Osteoblast (primary cell): Measurements from ENCODE around the gene ADTRP. TPM values are rescaled to one million over a fixed set of nuclear protein-coding genes. Genes with fewer than 3 reads are reported as not detected.
"Not testable (repeated sequence)": the region's sequence is repeated elsewhere in the genome, so short reads cannot be mapped to it uniquely, and the experiment has no call there.

ENCODE experiments used
- DNase-seq: peaks from one replicate; pipeline ENCODE4 v3.0.0; 2011; ENCODE audit warnings: low spot score, mixed read lengths; ENCODE audit not compliant: insufficient read length; ENCODE audit errors: missing footprints
- H2AFZ ChIP-seq: 2 replicates; pipeline ENCODE4 v1.6.0; 2011; ENCODE audit warnings: mild to moderate bottlenecking, low read length
- H3K27ac ChIP-seq: 2 replicates; pipeline ENCODE4 v1.5.1; 2011; ENCODE audit warnings: mild to moderate bottlenecking, low read depth, low read length, moderate library complexity
- H3K27me3 ChIP-seq: 2 replicates; pipeline ENCODE4 v1.6.0; 2012; ENCODE audit warnings: mild to moderate bottlenecking, control low read depth, inconsistent platforms, low read length, moderate library complexity; ENCODE audit not compliant: insufficient read depth
- H3K36me3 ChIP-seq: 2 replicates; pipeline ENCODE4 v1.5.1; 2011; ENCODE audit warnings: mild to moderate bottlenecking, low read length, control low read depth, moderate library complexity; ENCODE audit not compliant: insufficient read depth
- H3K4me1 ChIP-seq: 2 replicates; pipeline ENCODE4 v1.5.1; 2011; ENCODE audit warnings: mild to moderate bottlenecking, low read length, control low read depth, moderate library complexity; ENCODE audit not compliant: insufficient read depth
- H3K4me2 ChIP-seq: 2 replicates; pipeline ENCODE4 v1.6.0; 2011; ENCODE audit warnings: mild to moderate bottlenecking, low read length; ENCODE audit not compliant: insufficient read depth
- H3K4me3 ChIP-seq: fragments of 200-600 bp; sonication (generic); 3 replicates; pipeline ENCODE4 v1.5.1; 2012; ENCODE audit warnings: mild to moderate bottlenecking, low read length, inconsistent platforms; ENCODE audit not compliant: insufficient read depth
- H3K79me2 ChIP-seq: 2 replicates; pipeline ENCODE4 v1.6.0; 2012; ENCODE audit warnings: mild to moderate bottlenecking, low read length, control low read depth, inconsistent platforms; ENCODE audit not compliant: insufficient read depth
- H3K9me3 ChIP-seq: 2 replicates; pipeline ENCODE4 v1.5.1; 2011; ENCODE audit warnings: low read depth, low read length, control low read depth
- H4K20me1 ChIP-seq: 2 replicates; pipeline ENCODE4 v1.6.0; 2012; ENCODE audit warnings: mild to moderate bottlenecking, low read length, control low read depth; ENCODE audit not compliant: insufficient read depth
- CTCF ChIP-seq: IDR thresholded peaks from 2 replicates; pipeline ENCODE4 v1.5.1; 2011; ENCODE audit warnings: mild to moderate bottlenecking, low read depth, low read length, moderate library complexity; ENCODE audit errors: extremely low read depth
- total RNA-seq: library from RNA; depleted of rRNA; stranded (reverse); fragments of >200 nt; gene quantifications from 2 replicates; pipeline ENCODE4 v1.2.3, GENCODE V29; 2012

The ADTRP gene
- total RNA-seq, 1 donor, result 0.72 TPM

DNA sequence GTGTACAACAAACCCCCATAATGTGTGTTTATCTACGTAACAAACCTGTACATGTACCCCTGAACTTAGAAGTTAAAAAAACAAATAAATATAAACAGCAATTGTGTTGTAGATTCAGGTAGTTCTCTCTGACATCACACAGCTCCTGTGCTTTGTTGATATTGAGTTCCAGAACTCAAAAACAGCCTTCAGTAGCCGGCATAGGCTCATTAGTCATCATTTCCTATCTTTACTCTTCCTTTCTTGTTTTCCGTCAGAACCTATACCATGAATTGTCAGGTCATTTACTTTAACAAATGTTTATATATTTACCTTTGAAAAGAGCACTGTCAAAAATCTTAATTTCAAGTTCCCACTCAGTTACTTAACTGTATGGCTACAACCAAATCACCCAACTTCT is 88.8 kb downstream of the ADTRP start:
- H3K27ac ChIP-seq, result no peak overlapping the region
- no peak overlapping the region for H3K4me3 ChIP-seq
- no peaks in the 10 kb centered on the region for H3K9me3 ChIP-seq
- no peak for TF ChIP-seq CTCF
- H3K27me3 ChIP-seq, result no peaks in the 10 kb centered on the region
- peaks cover 13% of the 10 kb centered on the region for H3K4me1 ChIP-seq
- no peak overlapping the region for H2AFZ ChIP-seq
- no peak for DNase-seq
- H4K20me1 ChIP-seq, result no peaks in the 10 kb centered on the region
- H3K79me2 ChIP-seq, result no peaks in the 10 kb centered on the region
- H3K4me2 ChIP-seq, result no peak overlapping the region
- no peaks in the 10 kb centered on the region for H3K36me3 ChIP-seq

DNA sequence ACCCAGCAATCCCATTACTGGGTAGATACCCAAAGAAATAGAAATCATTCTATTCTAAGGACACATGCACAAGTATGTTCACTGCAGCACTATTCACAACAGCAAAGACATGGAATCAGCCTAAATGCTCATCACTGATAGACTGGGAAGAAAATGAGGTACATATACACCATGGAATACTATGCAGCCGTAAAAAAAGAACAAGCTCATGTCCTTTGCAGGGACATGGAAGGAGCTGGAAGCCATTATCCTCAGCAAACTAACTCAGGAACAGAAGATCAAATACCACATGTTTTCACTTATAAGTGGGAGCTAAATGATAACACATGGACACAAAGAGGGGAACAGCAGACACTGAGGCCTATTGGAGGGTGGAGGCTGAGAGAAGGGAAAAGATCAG is 89.2 kb downstream of the ADTRP start:
- not testable (repeated sequence) for H3K36me3 ChIP-seq, H3K27me3 ChIP-seq, H3K4me3 ChIP-seq

GRCh38 chr6:11688425-11688709 is 90.2 kb downstream of the ADTRP start:
- H3K4me2 ChIP-seq, result no peak overlapping the region
- peaks cover 14% of the 10 kb centered on the region for H3K4me1 ChIP-seq
- no peak for DNase-seq
- no peaks in the 10 kb centered on the region for H4K20me1 ChIP-seq
- H2AFZ ChIP-seq, result no peak overlapping the region
- no peaks in the 10 kb centered on the region for H3K9me3 ChIP-seq
- H3K79me2 ChIP-seq, result no peaks in the 10 kb centered on the region
- no peaks in the 10 kb centered on the region for H3K36me3 ChIP-seq
- no peak overlapping the region for H3K27ac ChIP-seq
- no peak overlapping the region for H3K4me3 ChIP-seq
- no peaks in the 10 kb centered on the region for H3K27me3 ChIP-seq
- TF ChIP-seq CTCF, result no peak

More for the DNA sequence above, 89.2 kb downstream of the ADTRP start:
- not testable (repeated sequence) for H3K27ac ChIP-seq, H3K79me2 ChIP-seq, H2AFZ ChIP-seq, H3K9me3 ChIP-seq, H4K20me1 ChIP-seq, DNase-seq, H3K4me2 ChIP-seq
- H3K4me1 ChIP-seq, result peaks cover 14% of the 10 kb centered on the region

- Histone ChIP-seq H3K4me1 (peaks cover 14% of the 10 kb centered on the region), H3K27me3 (no peaks in the 10 kb centered on the region), H3K27ac (peak overlapping the region; percentile 3), H3K79me2 (no peaks in the 10 kb centered on the region), H3K4me3 (no peak overlapping the region), H3K36me3 (no peaks in the 10 kb centered on the region), H2AFZ (no peak overlapping the region), H3K9me3 (no peaks in the 10 kb centered on the region), H3K4me2 (peak overlapping the region; percentile 11), H4K20me1 (no peaks in the 10 kb centered on the region)
- DNase-seq, result no peak
- TF ChIP-seq CTCF, result no peak
These were observed 93.0 kb downstream of the ADTRP start for GRCh38 chr6:11685481-11686093.
